GM18858 (cell line): ENCODE data around the gene VWA5B1.

Experiments
- ATAC-seq: cut with Tn5 transposase; IDR thresholded peaks from one replicate; pipeline ENCODE4 v1.9.1; 2021; ENCODE audit not compliant: unreplicated experiment

Gene VWA5B1

DNA sequence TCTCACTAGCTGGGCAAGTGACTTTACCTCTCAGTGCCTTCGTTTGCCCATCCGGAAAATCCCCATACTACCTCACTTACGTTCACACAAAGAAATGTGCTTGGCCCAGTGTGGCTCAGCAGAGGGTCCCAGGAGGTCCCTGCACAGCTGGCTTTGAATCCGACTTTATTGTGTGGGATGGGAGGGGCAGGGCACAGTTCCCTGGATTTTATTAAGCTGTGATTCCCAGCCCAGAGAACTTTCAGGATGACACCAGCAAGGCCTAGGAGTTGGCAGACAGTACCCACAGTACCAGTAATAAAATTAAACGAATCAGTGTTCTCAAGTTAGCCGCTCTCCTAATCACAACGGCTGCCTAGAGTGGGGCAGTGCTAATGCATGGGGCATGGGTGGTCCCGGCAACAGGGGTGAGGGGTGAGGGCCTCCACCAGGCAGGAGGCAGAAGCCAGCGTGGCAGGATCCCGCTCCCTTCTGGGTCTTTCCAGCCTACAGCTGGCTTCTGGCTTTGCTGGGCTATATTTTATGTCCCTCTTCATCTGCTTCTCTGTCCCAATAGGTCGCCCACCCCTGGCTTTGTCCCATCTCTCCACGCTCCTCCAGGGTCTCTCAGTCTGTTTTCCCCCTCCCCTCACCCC is 74.9 kb downstream of the VWA5B1 start:
- no peak for ATAC-seq

DNA sequence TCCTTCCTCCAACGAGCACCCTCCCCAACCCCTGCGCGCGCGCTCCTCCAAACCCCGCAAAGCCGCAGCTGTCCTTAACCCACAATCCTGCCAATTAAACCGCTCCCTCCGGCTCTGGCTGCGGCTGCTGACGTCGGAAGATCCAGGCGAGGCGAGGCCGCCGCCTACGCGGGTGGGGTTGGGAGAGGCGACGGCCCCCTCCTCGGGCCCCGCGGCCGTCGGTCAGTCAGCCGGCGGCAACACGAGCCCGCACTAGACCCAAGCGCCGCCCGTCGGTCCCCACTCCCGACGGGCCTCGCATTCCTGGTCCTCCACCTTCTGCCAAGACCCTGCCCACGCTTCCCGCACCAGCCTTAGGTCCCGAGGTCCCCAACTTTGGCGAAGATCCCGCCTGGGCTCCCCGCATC is 75.4 kb downstream of the VWA5B1 start:
- no peak for ATAC-seq

DNA sequence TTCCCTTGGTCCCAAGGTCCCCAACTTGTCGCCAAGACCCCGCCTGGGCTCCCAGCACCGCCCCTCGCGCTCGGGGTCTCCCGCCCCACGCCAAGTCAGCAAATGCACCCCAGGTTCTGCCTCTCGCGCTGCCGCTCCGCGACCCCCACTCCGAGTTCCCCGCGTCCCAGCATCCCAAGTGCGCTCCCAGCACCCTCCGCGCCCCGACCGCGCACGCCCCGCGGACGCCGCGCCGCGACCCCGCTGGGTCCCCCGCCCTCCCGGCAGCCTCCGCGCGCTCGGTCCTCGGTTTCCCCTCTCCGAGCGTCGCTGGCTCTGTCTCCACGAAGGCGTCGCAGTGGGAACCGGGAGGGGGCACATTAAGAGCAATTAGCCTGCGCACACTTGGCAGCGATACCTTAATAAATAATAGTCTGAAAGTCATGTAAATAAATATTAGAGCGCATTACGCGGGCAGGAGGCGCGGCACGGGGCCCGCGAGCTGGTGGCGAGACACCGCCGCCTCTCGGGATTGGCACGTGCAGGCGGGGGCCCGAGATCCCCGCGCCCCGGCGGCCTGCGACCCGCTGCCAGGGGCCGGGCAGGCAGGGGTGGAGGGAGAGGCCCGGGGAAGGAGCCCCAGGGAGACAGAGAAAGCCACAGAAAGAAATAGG is 75.9 kb downstream of the VWA5B1 start:
- no peak for ATAC-seq

DNA sequence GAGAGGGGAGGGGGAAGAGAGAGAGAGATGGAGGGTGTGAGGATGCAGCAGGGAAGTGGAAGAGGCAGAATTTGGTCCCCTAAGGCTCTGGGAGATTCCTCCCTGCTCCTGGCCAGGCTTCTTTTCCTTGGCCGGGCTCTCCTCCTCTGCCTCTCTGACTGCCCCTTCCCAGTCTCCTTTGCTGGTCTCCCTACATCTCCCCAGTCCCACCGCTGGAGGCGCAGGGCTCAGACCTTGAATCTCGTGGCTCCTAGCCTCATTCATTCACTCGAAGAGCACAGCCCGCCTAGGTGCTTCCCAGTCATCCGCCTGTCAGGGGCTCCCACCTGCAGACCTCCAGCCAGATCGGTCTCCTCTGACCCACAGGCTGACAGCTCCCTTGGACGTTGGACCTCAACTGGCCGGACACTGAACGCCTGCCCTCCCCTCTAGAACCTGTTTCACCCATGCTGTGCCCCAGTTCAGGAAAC is 76.5 kb downstream of the VWA5B1 start:
- no peak for ATAC-seq

DNA sequence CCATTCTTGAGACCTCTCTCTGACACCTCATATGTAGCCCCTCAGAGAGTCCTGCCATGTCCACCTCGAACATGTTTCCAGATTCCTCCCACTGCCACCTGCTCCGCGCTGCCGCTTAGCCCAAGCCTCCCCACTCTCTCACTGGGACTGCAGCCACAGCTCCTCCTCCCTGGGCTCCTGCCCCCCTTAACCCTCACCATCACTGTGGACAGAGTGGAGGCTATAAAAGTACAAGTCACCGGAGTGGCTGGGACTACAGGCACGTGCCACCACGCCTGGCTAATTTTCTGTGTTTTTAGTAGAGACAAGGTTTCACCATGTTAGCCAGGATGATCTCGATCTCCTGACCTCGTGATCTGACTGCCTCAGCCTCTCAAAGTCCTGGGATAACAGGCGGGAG is 77.0 kb downstream of the VWA5B1 start:
- ATAC-seq = no peak

DNA sequence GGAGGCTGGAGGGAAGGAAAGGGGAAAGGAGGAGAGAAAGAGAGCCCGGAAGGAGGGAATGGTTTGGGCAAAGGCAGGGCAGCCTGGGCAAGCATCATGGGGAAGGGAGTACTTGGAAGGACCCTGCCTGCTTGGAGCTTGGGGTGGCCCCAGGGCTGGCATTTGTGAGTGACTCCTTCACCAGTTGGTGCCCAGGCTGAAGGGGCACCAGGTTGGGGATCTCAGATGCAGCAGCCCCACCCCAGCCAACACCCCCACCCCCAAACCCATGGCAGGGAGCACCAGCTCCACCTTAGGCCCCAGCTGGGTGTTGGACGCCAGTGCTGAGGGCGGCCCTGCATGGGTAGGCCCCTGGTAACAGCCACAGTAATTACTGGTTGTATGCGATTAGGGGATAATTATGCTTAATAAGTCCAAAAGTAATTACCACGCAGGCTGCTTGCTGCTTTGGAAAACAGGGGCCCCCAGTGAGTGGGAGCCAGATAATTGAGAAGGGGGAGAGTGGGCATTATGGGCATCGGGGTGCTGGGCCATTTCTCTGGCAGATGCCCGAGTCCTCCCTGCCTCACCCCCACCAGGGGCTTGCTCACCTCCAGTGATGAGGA is 78.3 kb downstream of the VWA5B1 start:
- no peak for ATAC-seq

DNA sequence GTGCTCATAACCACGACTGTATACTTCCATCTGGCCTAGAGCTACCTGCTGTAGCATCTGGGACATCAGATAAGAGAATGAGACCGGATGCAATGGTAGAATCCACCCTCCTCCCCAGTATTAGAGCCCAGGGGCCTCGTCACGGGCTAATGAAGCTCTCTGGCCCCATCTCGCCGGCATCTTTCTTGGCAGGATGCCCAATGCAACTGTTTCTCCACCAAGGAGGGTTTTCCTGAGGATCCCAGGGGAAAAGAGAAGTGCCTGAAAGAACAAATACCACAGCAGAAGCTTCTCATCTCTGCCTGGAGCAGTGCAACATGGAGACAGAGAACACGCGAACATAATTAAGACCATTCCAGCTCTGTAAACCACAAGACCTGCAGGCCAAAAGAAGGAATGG is 80.0 kb downstream of the VWA5B1 start:
- ATAC-seq = no peak

DNA sequence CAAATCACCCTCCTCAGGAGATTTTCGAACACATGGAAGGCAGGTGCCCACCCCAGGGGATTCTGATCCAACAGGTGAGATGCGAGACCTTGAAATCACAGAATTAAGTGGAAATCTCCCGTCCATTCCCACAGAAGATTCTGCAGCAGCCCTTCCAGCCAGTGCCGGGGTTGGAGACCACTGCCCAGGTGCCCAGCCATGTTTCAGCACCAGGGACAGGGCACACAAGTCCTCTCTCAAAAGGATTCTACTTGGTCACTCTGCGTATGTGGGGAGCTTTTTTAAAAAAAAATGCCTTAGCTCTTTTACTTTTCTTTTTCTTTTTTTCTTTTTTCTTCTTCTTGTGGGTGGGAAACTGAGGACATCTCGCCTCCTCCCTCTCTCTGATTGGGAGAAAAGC is 80.7 kb downstream of the VWA5B1 start:
- no peak for ATAC-seq

DNA sequence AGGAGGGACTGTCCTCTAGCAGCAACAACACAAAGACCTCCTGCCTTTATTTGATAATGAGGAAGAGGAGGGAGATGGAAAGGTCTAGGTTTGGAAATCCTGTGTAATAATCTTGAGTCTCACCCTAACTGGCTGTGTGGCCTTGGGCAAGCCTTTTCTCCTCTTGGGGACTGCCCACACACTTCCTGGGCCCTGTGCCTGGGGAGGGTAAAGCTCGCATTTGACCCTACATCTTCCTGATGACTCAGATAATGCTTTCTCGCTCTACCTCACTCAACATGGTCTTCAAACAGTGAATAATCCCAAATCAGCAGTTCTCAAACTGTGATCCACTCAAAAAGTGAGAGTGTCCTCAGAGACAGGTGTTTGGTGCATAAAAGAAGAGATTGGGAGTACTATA is 81.2 kb downstream of the VWA5B1 start:
- no peak for ATAC-seq

DNA sequence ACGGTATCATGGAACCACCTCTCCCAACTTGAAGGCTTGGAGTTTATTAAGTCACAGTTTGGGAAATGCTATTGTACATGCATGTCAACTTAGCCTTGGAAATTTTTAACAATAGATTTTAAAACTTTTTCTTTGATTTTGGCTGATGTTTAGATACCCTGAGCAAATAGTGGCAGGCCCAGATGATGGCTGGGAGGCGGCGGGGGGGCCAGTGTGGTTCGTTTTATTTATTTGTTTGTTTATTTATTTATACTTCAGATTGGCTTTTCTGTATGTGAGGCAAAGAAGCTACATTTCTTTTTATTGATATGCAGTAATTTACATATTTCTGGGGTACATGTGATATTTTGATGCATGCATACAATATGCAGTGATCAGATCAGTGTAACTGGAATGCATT is 82.0 kb downstream of the VWA5B1 start:
- ATAC-seq = no peak

DNA sequence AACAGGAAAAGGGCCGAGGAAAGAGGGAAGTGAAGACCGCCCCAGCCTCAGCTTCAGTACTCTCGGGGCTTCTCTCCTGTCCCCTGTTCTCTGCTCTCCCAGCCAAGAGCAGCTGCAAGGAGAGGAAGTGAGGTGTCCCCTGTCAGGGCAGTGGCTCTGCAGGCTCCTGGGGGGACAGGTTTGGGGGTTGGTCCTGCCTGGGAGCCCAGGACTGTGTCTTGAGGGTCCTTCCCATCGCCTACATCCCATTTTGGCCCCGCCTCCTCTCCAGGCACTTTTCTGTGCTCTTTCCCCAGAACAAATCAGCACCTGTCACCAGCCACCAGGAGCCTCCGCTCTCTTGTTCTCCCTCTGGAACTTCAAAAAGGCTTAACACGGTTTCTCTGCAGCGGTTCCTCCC is 82.6 kb downstream of the VWA5B1 start:
- no peak for ATAC-seq

DNA sequence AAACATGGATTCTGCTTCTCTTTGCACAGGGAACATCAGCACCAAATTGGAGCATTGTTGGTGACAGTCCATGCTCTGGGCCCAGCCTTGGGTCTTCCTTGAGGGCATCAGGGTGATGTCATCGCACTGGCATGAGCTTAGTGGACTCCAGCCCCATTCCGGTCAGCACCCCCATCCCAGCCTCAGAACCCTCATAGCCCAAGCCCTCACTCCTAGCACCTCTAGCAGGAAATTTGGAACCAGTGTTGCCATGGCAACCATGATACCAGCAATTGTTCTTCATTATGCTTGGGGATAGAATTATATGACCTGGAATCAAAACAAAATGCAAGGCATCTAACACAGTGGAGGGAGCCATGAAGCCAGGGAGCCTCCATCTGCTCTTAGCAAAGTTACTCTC is 83.1 kb downstream of the VWA5B1 start:
- no peak for ATAC-seq

DNA sequence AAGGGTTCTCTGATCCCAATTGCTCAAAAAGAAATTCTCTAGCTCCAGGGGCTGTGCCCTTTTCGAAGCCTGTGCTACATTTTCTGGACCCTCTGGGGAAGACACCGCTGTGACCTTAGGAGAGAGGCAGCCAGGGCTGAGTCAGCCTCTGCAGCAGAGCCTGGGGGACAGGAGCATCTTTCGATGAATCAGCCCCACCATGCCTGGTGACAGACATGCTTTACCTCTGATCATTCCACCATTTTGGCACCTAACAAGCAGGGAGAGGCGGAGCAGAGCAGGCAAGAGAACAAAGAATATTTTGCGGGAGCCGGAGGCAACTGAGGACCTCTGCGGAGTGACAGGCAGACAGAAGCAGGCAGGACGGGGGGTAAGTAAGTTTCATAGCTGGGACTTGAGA is 84.9 kb downstream of the VWA5B1 start:
- no peak for ATAC-seq

DNA sequence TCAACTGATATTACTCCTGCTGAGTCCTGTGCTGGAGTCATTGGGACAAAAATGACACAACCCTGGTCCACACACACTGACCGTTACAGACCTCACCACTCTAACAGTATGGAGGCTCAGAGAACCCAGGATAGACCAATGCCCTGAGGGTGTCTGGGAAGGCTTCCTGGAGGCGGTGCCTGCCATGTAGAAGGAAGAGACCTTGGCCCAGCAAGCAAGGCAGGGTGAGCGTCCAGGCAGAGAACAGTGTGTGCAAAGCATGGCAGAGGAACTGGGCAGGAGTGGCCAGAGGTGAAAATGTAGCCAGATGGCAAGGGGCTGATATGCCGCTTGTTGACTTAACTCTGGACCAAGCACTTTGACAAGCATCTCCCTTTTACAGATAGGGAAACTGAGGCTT is 85.5 kb downstream of the VWA5B1 start:
- ATAC-seq = no peak

DNA sequence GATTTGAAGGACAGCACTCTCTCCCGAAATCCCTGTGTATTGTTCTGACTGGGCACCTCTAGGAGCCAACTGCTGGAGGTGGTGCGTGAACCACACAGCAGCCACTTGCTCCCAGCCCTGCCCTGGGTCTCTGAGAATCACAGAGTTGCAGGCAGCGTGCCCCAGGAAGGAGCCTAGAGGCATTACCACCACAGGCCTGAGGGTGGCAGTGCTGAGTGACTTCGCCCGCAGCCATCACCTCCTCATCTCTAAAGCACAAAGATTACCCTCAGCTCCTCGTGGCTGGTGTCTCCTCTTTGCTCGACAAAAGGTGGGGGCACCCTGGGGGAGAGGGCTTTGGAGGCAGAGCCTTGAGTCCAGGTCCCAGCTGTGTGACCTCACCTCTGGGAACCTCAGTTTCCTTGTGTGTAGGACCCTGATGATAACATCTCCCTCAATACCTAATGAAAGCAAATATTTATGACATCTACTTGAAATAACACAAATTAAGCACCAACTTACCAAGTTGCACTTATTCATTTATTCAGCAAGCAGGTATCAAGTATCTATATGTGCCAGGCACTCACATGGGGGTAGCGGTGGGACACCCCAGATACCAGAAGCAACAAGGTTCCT is 86.3 kb downstream of the VWA5B1 start:
- ATAC-seq = no peak

DNA sequence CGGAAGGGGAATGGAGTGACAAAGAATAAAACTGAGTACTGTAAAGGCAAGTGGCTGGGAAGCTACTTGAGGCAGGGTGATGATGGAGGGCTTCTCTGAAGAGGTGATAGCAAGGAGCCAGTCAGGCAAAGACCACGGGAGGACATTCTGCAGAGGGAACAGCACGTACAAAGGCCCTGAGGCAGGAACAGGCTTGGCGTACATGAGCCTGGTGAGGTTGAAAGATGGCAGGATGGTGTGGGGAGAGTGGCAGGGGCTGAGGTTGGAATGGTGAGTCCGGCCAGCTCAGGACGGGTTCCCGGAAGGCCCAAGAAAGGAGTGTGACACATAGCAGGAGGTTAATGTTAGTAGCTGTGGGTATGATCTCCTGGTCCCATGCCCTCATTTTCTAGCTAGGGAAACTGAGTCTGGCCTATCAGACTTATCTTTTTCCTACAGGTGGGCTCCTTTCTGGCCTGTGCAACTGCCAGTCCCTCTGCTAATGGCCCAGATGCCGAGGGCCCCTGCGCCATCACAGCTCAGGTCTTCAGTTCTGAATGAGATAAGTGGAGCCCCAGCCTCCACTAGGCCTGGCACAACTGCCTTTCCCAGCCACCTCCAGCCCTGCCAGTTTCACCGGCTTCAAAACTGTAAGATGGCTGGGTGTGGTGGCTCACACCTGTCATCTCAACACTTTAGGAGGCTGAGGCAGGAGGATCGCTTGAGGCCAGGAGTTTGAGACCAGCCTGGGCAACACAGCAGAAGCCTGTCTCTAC is 87.0 kb downstream of the VWA5B1 start:
- ATAC-seq = no peak

DNA sequence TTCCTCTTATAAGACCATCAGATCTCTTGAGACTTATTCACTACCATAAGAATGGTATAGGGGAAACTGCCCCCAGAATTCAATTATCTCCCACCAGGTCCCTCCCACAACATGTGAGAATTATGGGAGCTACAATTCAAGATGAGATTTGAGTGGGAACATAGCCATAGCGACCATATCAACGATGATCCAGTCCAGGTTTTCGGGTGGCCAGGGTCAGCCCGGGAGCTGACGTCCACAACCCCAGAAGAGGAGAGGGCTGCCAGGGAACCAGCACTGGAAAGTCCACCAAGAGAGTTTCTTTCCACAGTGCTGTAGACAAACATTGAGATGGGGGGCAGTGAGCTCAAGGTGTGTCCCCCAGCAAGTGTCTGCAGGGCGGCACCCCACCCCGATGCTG is 88.4 kb downstream of the VWA5B1 start:
- no peak for ATAC-seq

DNA sequence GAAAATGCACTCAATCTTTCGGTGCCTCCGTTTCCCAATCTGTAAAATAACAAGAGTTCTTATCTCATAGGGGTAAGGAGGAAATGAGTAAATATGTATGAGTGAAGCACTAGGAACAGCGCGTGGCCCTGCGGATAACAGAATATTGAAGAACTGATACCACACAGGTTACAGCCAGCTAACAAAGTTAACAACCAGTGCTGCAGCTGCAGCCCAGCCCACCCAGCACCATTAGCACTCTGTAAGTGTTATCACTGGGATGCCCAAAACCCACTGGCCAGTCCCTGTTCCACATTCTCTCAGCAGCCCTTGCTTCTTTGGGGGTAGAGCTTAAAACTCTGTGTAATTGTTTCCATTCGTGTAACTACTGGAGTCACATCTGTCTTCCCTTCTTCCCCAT is 89.5 kb downstream of the VWA5B1 start:
- ATAC-seq = no peak

DNA sequence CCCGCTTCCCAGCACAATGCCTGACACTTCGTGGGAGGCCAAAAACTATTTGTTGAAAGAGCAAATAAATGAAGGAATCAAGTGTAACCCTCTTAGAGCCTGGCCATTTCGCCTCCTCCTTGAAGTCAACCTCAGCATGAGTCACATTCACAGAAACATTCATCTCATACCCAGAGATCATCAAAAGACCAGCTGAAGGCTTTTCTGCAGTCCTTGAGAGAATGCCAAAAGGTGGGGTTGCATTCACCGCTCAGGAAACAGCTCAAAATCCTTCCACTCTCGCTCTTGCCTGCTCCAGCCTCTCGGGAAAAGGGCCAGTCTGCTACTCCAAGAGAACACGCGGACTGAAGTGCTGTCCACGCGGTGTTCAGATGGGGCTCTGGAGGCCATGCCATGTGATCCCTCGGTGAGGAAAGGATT is 90.0 kb downstream of the VWA5B1 start:
- no peak for ATAC-seq

DNA sequence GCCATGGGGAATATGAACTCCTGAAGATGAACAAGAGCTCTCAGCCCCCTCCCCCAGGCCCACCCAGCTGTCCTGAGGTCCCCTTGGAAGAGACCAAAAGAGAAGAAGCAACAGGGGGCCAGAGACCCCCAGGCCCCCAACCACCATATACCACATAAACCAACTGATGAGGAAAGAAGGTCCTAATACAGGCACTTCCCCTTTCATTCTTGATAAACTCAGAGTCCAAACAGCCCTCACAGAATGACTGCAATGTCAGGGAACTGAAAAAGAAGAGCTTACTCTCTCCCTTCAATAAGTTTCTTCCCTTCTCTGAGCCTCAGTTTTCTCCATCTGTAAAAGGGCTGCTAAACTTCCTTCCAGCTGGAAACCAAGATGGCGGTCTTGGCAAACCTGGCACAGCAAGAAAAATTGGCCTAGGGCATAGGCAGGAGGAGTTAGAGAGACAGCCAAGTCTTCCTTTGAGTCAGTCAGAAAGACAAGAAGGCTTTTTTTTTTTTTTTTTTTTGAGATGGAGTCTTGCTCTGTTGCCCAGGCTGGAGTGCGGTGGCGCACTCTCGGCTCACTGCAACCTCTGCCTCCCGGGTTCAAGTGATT is 90.5 kb downstream of the VWA5B1 start:
- no peak for ATAC-seq

DNA sequence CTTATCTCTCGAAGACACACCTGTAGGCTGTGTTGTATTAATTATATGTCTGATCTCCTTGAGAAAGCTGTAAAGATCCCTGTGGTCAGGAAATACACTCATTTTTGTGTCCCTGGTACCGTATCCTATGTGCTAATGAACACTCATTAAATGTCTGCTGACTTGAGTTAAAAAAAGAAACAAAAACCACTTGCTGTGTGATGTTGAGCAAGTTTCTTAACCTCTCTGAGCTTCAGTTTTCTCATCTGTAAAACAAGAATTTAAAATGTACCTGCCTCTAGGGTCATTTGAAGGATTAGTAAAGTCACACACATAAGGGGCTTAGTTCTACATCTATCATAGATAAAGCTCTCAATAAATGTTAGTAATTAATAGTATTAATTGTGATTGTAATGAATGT is 91.3 kb downstream of the VWA5B1 start:
- no peak for ATAC-seq
